Measurements from ENCODE around the gene AMHR2.
"Not testable (repeated sequence)": the region's sequence is repeated elsewhere in the genome, so short reads cannot be mapped to it uniquely, and the experiment has no call there.

AMHR2 gene

DNA sequence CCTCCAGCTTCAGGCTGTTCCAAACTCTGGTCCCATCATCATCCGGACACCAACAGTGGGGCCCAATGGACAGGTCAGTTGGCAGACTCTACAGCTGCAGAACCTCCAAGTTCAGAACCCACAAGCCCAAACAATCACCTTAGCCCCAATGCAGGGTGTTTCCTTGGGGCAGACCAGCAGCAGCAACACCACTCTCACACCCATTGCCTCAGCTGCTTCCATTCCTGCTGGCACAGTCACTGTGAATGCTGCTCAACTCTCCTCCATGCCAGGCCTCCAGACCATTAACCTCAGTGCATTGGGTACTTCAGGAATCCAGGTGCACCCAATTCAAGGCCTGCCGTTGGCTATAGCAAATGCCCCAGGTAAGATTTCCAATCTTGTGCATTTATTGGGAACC lies 40.4 kb upstream of the AMHR2 start:
- ATAC-seq (ENCODE audit: low read depth), result no peak

DNA sequence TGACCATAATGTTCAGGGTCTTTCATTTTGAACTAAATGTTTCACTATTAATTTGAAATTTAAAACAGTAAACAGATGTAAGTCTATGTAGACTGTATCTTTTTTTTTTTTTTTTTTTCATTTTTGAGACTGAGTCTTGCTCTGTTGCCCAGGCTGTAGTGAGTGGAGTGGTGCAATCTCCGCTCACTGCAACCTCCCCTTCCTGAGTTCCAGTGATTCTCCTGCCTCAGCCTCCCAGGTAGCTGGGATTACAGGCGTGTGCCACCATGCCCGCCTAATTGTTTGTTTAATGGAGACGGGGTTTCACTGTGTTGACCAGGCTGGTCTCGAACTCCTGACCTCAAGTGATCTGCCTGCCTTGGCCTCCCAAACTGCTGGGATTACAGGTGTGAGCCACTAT lies 37.3 kb upstream of the AMHR2 start:
- not testable (repeated sequence) for H3K27me3 ChIP-seq (ENCODE audit: insufficient read depth, poor library complexity, severe bottlenecking); DNase-seq (ENCODE audit: low spot score); H3K9me3 ChIP-seq (ENCODE audit: severe bottlenecking); H3K27ac ChIP-seq (ENCODE audit: poor library complexity, severe bottlenecking); H3K4me3 ChIP-seq (ENCODE audit: severe bottlenecking); ATAC-seq (ENCODE audit: low read depth)
- H3K4me1 ChIP-seq (ENCODE audit: insufficient read depth, poor library complexity, severe bottlenecking), result peaks cover 52% of the 10 kb centered on the region
- H3K36me3 ChIP-seq (ENCODE audit: low read depth), result peaks cover 78% of the 10 kb centered on the region

More for the DNA sequence above, 40.4 kb upstream of the AMHR2 start:
- peaks cover 68% of the 10 kb centered on the region for H3K36me3 ChIP-seq (ENCODE audit: low read depth)
- DNase-seq (ENCODE audit: low spot score), result no peak
- H3K9me3 ChIP-seq (ENCODE audit: severe bottlenecking), result no peaks in the 10 kb centered on the region
- no peaks in the 10 kb centered on the region for H3K27me3 ChIP-seq (ENCODE audit: insufficient read depth, poor library complexity, severe bottlenecking)
- H3K4me3 ChIP-seq (ENCODE audit: severe bottlenecking), result no peak overlapping the region
- H3K4me1 ChIP-seq (ENCODE audit: insufficient read depth, poor library complexity, severe bottlenecking), result peaks cover 41% of the 10 kb centered on the region
- TF ChIP-seq, protein P1, sequence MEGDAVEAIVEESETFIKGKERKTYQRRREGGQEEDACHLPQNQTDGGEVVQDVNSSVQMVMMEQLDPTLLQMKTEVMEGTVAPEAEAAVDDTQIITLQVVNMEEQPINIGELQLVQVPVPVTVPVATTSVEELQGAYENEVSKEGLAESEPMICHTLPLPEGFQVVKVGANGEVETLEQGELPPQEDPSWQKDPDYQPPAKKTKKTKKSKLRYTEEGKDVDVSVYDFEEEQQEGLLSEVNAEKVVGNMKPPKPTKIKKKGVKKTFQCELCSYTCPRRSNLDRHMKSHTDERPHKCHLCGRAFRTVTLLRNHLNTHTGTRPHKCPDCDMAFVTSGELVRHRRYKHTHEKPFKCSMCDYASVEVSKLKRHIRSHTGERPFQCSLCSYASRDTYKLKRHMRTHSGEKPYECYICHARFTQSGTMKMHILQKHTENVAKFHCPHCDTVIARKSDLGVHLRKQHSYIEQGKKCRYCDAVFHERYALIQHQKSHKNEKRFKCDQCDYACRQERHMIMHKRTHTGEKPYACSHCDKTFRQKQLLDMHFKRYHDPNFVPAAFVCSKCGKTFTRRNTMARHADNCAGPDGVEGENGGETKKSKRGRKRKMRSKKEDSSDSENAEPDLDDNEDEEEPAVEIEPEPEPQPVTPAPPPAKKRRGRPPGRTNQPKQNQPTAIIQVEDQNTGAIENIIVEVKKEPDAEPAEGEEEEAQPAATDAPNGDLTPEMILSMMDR (IDR thresholded peaks at IDR 0.05; ENCODE audit: poor library complexity, severe bottlenecking), result no peak
- H3K27ac ChIP-seq (ENCODE audit: poor library complexity, severe bottlenecking), result peak overlapping the region; percentile 82

DNA sequence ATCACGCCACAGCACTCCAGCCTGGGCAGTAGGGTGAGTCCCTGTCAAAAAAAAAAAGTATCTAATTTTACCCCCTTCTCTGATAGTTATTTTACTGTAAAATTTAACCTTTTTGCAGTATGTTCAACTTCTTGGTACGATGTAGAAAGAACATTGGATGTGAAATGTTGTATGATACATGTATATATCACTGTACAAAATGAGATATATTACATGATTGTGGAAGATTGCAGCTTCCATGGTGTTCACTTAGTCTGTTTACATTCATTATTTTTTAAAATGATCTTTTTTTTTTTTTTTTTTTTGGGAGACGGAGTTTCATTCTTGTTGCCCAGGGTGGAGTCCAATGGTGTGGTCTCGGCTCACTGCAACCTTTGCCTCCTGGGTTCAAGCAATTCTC lies 34.7 kb upstream of the AMHR2 start:
- Histone ChIP-seq H3K4me1 (ENCODE audit: insufficient read depth, poor library complexity, severe bottlenecking) (peaks cover 42% of the 10 kb centered on the region), H3K27ac (ENCODE audit: poor library complexity, severe bottlenecking) (no peak overlapping the region), H3K9me3 (ENCODE audit: severe bottlenecking) (no peaks in the 10 kb centered on the region), H3K36me3 (ENCODE audit: low read depth) (peaks cover 54% of the 10 kb centered on the region), H3K4me3 (ENCODE audit: severe bottlenecking) (no peak overlapping the region), H3K27me3 (ENCODE audit: insufficient read depth, poor library complexity, severe bottlenecking) (no peaks in the 10 kb centered on the region)
- TF ChIP-seq, protein P1 (IDR thresholded peaks at IDR 0.05; ENCODE audit: poor library complexity, severe bottlenecking), result no peak
- DNase-seq (ENCODE audit: low spot score), result no peak
- ATAC-seq (ENCODE audit: low read depth), result no peak

DNA sequence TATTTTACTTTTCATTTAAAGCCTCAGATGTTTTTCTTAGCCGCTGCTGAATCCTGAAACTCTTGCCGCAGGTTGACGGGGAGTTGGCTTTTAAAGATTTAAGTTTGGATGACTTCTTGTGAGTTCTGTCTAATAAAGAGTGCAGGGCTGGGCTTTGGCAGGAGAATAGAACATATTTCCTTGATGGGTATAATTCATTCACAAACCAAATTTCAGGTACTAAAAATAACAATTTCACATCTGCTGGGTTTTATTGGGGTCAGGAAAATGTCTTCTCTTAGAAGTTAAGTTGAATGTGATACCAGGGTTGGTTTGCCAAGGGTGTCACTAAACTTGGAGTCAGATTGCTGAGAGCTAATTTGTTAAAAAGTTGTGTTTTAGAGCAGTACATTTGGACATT lies 34.0 kb upstream of the AMHR2 start:
- H3K4me1 ChIP-seq (ENCODE audit: insufficient read depth, poor library complexity, severe bottlenecking), result peaks cover 42% of the 10 kb centered on the region
- H3K27ac ChIP-seq (ENCODE audit: poor library complexity, severe bottlenecking), result no peak overlapping the region
- H3K4me3 ChIP-seq (ENCODE audit: severe bottlenecking), result no peak overlapping the region
- H3K27me3 ChIP-seq (ENCODE audit: insufficient read depth, poor library complexity, severe bottlenecking), result no peaks in the 10 kb centered on the region
- no peak for DNase-seq (ENCODE audit: low spot score)
- TF ChIP-seq, protein P1 (IDR thresholded peaks at IDR 0.05; ENCODE audit: poor library complexity, severe bottlenecking), result no peak
- no peak for ATAC-seq (ENCODE audit: low read depth)
- no peaks in the 10 kb centered on the region for H3K9me3 ChIP-seq (ENCODE audit: severe bottlenecking)
- H3K36me3 ChIP-seq (ENCODE audit: low read depth), result peaks cover 47% of the 10 kb centered on the region

DNA sequence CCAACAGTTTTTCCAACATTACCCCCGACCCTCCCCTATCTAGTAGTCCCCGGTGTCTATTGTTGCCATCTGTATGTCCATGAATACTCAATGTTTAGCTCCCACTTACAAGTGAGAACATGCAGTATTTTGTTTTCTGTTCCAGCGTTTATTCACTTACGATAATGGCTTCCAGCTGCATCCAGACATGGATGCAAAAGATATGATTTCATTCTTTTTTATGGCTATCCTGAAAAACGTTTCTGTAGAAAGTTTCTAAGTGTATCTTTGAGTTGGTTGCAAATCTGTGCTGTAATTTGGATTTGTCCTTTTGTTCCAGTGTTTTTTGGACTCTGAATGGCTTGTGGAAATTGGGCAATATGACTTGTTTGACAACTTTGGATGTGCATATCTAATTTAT lies 31.9 kb upstream of the AMHR2 start:
- no peaks in the 10 kb centered on the region for H3K27me3 ChIP-seq (ENCODE audit: insufficient read depth, poor library complexity, severe bottlenecking)
- DNase-seq (ENCODE audit: low spot score) (no peak), ATAC-seq (ENCODE audit: low read depth) (no peak)
- H3K27ac ChIP-seq (ENCODE audit: poor library complexity, severe bottlenecking), result no peak overlapping the region
- H3K4me3 ChIP-seq (ENCODE audit: severe bottlenecking), result no peak overlapping the region
- no peaks in the 10 kb centered on the region for H3K9me3 ChIP-seq (ENCODE audit: severe bottlenecking)
- peaks cover 33% of the 10 kb centered on the region for H3K36me3 ChIP-seq (ENCODE audit: low read depth)
- TF ChIP-seq, protein P1 (IDR thresholded peaks at IDR 0.05; ENCODE audit: poor library complexity, severe bottlenecking), result no peak
- peaks cover 38% of the 10 kb centered on the region for H3K4me1 ChIP-seq (ENCODE audit: insufficient read depth, poor library complexity, severe bottlenecking)

Data from RWPE2 (cell line).